Testis (tissue), 3 donors: ENCODE measurements around the gene LANCL2. TPM values are rescaled to one million over a fixed set of nuclear protein-coding genes. Genes with fewer than 3 reads are reported as not detected.

ENCODE experiments used
- DNase-seq: peaks from one replicate; pipeline ENCODE4 v3.0.0-alpha.2; 2019
- H3K27ac ChIP-seq, 2 donors: fragments of 200-600 bp; sonication (generic); one replicate each; pipeline ENCODE4 v1.5.1; 2019
- H3K27me3 ChIP-seq: fragments of 200-600 bp; sonication (generic); one replicate; pipeline ENCODE4 v1.5.1; 2019
- H3K36me3 ChIP-seq: fragments of 200-600 bp; sonication (generic); one replicate; pipeline ENCODE4 v1.5.1; 2017; ENCODE audit warnings: low read depth; ENCODE audit errors: missing control alignments
- H3K4me1 ChIP-seq: fragments of 200-600 bp; sonication (generic); one replicate; pipeline ENCODE4 v1.5.1; 2019
- H3K4me3 ChIP-seq, 2 donors: fragments of 200-600 bp; sonication (generic); one replicate each; pipeline ENCODE4 v1.5.1; 2017 to 2019
- H3K9me3 ChIP-seq: fragments of 200-600 bp; sonication (generic); one replicate; pipeline ENCODE4 v1.5.1; 2017
- CTCF ChIP-seq, 3 experiments: fragments of 450-650 bp in 2 of 3; fragments of 200-600 bp in 1 of 3; sonication (generic) in 1 of 3; IDR thresholded peaks; one replicate each; pipeline ENCODE4 v1.5.1; 2016 to 2019; ENCODE audit warnings: antibody characterized with exemption in 3 of 3, mild to moderate bottlenecking in 2 of 3, moderate library complexity in 1 of 3
- POLR2A ChIP-seq: fragments of 450-650 bp; IDR thresholded peaks from one replicate; pipeline ENCODE4 v1.6.1; 2017; ENCODE audit warnings: antibody characterized with exemption, mild to moderate bottlenecking, moderate library complexity
- WGBS, 2 donors: methylation state at CpG; one replicate each; pipeline ENCODE4 v1.1.5; 2018; 5-methylcytosine and 5-hydroxymethylcytosine counted together
- intact Hi-C: fragments of 100-400 bp; cut with DNase I; formaldehyde crosslinking; loops from one replicate; pipeline ENCODE4 v1.15.1; 2023; ENCODE audit warnings: low total_unique reads
- polyA plus RNA-seq: library from polyadenylated mRNA; stranded (reverse); fragments of 350-450 nt; fragmentation: Illumina TruSeq; extraction: RNeasy Lipid Tissue Mini Kit (QIAGEN cat#74804); gene quantifications from one replicate; pipeline ENCODE4 v1.2.3, GENCODE V29; 2014; ENCODE audit warnings: low read depth, low replicate concordance; ENCODE audit not compliant: insufficient read depth
- total RNA-seq, 2 donors: library from RNA; depleted of rRNA; stranded (reverse); fragments of >200 nt; gene quantifications; one replicate each; pipeline ENCODE4 v1.2.3, GENCODE V29; 2016

The LANCL2 gene
- total and polyA plus RNA-seq, 3 donors from 2014 or later, result 49.0 to 59.7 (median 50.5) TPM

- Histone ChIP-seq H3K27me3 (no peaks in the 10 kb centered on the region), H3K36me3 (no peaks in the 10 kb centered on the region), H3K27ac (no peak overlapping the region), H3K4me1 (no peaks in the 10 kb centered on the region), H3K4me3 (no peak overlapping the region), H3K9me3 (no peaks in the 10 kb centered on the region)
- 91 to 97% methylated on average over 5 of the region's 5 CpGs for WGBS, 2 donors
- no peak for DNase-seq
- TF ChIP-seq CTCF (IDR thresholded peaks at IDR 0.05), result no peak
- no peak for TF ChIP-seq POLR2A
- intact Hi-C loops, result no loop called here
Observed at GRCh38 chr7:55335151-55335550, 30.0 kb upstream of the LANCL2 start.

- Histone ChIP-seq H3K36me3 (no peaks in the 10 kb centered on the region), H3K4me1 (no peaks in the 10 kb centered on the region), H3K27me3 (no peaks in the 10 kb centered on the region), H3K9me3 (no peaks in the 10 kb centered on the region), H3K27ac (no peak overlapping the region), H3K4me3 (no peak overlapping the region)
- intact Hi-C loops, result no loop called here
- 82 to 87% methylated on average over 5 of the region's 5 CpGs for WGBS, 2 donors
- TF ChIP-seq CTCF (IDR thresholded peaks at IDR 0.05), result no peak
- TF ChIP-seq POLR2A, result no peak
- DNase-seq, result no peak
Observed at GRCh38 chr7:55335786-55336185, 29.4 kb upstream of the LANCL2 start.

GRCh38 chr7:55336540-55336939 lies 28.6 kb upstream of the LANCL2 start:
- DNase-seq, result no peak
- H3K27me3 ChIP-seq, result no peaks in the 10 kb centered on the region
- no peak overlapping the region for H3K27ac ChIP-seq
- H3K36me3 ChIP-seq, result no peaks in the 10 kb centered on the region
- intact Hi-C loops, result no loop called here
- TF ChIP-seq POLR2A, result no peak
- no peak for TF ChIP-seq CTCF (IDR thresholded peaks at IDR 0.05)
- H3K4me1 ChIP-seq, result no peaks in the 10 kb centered on the region
- H3K9me3 ChIP-seq, result no peaks in the 10 kb centered on the region
- H3K4me3 ChIP-seq, result no peak overlapping the region
- WGBS, 2 donors, result 52 to 73% methylated on average over 2 to 3 of the region's 3 CpGs

- no peak for DNase-seq
- no peaks in the 10 kb centered on the region for H3K27me3 ChIP-seq
- WGBS, 2 donors, result 77 to 81% methylated on average over 8 of the region's 8 CpGs
- TF ChIP-seq POLR2A (no peak), CTCF (IDR thresholded peaks at IDR 0.05) (no peak)
- no peaks in the 10 kb centered on the region for H3K9me3 ChIP-seq
- H3K36me3 ChIP-seq, result no peaks in the 10 kb centered on the region
- intact Hi-C loops, result no loop called here
- no peak overlapping the region for H3K4me3 ChIP-seq
- no peak overlapping the region for H3K27ac ChIP-seq
- H3K4me1 ChIP-seq, result no peaks in the 10 kb centered on the region
Observed at GRCh38 chr7:55339033-55340000, 25.8 kb upstream of the LANCL2 start.
